ENCODE results near the gene MTHFD2L. TPM values are rescaled to one million over a fixed set of nuclear protein-coding genes. Genes with fewer than 3 reads are reported as not detected.

MTHFD2L gene
- total RNA-seq, 1 donor from 2014 or later, result 15.5 TPM

DNA sequence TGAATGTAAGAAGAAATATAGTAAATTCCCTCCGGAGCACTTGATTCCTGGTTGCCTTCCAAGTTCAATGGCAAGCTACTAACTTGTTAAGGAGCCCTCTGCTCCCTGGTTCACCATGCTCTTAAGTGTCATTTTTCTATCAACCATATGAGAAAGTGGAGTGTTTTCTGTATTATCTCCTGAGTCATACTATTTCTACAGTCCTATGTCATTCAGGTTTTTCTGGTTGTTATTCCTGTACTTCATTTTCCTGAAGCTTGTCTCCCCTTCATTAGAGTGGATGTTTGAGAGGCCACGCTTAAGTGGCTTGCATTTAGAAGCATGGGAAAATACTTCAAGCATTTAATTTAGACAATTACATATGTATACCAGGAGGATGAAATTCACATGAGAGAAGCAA lies 135.6 kb downstream of the MTHFD2L start:
- H3K4me1 ChIP-seq, result no peaks in the 10 kb centered on the region
- H3K27ac ChIP-seq, result no peak overlapping the region
- no peak overlapping the region for H3K4me3 ChIP-seq
- no peaks in the 10 kb centered on the region for H3K36me3 ChIP-seq
- TF ChIP-seq, protein P1, sequence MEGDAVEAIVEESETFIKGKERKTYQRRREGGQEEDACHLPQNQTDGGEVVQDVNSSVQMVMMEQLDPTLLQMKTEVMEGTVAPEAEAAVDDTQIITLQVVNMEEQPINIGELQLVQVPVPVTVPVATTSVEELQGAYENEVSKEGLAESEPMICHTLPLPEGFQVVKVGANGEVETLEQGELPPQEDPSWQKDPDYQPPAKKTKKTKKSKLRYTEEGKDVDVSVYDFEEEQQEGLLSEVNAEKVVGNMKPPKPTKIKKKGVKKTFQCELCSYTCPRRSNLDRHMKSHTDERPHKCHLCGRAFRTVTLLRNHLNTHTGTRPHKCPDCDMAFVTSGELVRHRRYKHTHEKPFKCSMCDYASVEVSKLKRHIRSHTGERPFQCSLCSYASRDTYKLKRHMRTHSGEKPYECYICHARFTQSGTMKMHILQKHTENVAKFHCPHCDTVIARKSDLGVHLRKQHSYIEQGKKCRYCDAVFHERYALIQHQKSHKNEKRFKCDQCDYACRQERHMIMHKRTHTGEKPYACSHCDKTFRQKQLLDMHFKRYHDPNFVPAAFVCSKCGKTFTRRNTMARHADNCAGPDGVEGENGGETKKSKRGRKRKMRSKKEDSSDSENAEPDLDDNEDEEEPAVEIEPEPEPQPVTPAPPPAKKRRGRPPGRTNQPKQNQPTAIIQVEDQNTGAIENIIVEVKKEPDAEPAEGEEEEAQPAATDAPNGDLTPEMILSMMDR (IDR thresholded peaks at IDR 0.05), result no peak
- no peak for TF ChIP-seq POLR2A (IDR thresholded peaks at IDR 0.05)
- no peak for TF ChIP-seq POLR2AphosphoS5 (IDR thresholded peaks at IDR 0.05; ENCODE audit: insufficient read depth in 1 of 2, low read depth in 1 of 2)
- intact Hi-C loops (cut with DNase I), result no loop called here
- DNase-seq (ENCODE audit: extremely low spot score in 2 of 2), result no peak
- H3K9me3 ChIP-seq, result no peaks in the 10 kb centered on the region
- H3K27me3 ChIP-seq, result no peaks in the 10 kb centered on the region

DNA sequence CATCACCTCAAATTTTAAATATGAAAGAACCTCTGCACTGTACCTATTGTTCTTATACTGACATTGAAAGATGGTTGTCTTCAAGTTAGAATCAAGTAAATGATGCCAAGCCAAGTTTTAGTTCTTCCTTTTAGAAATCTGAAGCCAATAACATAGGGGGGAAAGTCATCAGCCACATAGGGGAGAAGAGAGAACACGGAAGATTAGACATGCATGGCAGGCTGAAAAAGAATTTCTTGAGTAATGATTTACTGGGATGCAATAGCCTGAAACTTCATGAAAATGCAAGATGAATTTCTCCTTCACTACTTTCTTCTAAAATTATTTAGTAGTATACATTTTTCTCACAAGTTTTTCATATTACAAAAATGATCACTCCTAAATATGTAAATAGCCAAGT lies 136.8 kb downstream of the MTHFD2L start:
- H3K27me3 ChIP-seq, result no peaks in the 10 kb centered on the region
- no peaks in the 10 kb centered on the region for H3K4me1 ChIP-seq
- no peaks in the 10 kb centered on the region for H3K36me3 ChIP-seq
- DNase-seq (ENCODE audit: extremely low spot score in 2 of 2), result no peak
- intact Hi-C loops (cut with DNase I), result no loop called here
- TF ChIP-seq POLR2A (IDR thresholded peaks at IDR 0.05), result no peak
- no peak for TF ChIP-seq POLR2AphosphoS5 (IDR thresholded peaks at IDR 0.05; ENCODE audit: insufficient read depth in 1 of 2, low read depth in 1 of 2)
- TF ChIP-seq, protein P1 (IDR thresholded peaks at IDR 0.05), result no peak
- H3K4me3 ChIP-seq, result no peak overlapping the region
- H3K9me3 ChIP-seq, result no peaks in the 10 kb centered on the region
- H3K27ac ChIP-seq, result no peak overlapping the region

DNA sequence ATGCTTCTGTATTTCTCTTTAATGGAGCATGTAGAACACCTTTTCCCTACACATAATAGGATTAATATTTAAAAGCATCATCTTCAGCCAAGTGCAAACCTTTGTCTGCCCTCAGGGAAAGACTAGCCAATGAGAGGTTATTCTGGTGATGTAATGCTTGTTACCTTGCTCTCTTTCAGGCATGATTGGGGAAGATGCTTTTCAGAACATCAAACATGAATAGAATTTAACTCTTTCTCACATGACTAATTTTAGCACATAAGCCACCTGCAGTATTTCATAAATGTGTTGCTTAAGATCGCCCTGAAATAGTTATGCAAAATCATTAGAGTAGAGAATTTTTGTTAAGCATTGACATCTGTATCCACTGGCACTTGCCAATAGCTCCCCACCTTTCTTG lies 139.6 kb downstream of the MTHFD2L start:
- Histone ChIP-seq H3K4me3 (no peak overlapping the region), H3K4me1 (no peaks in the 10 kb centered on the region), H3K36me3 (no peaks in the 10 kb centered on the region), H3K9me3 (no peaks in the 10 kb centered on the region), H3K27ac (no peak overlapping the region), H3K27me3 (no peaks in the 10 kb centered on the region)
- DNase-seq (ENCODE audit: extremely low spot score in 2 of 2), result no peak
- intact Hi-C loops (cut with DNase I), result no loop called here
- TF ChIP-seq POLR2A (IDR thresholded peaks at IDR 0.05), result no peak
- no peak for TF ChIP-seq POLR2AphosphoS5 (IDR thresholded peaks at IDR 0.05; ENCODE audit: insufficient read depth in 1 of 2, low read depth in 1 of 2)
- TF ChIP-seq, protein P1 (IDR thresholded peaks at IDR 0.05), result no peak

DNA sequence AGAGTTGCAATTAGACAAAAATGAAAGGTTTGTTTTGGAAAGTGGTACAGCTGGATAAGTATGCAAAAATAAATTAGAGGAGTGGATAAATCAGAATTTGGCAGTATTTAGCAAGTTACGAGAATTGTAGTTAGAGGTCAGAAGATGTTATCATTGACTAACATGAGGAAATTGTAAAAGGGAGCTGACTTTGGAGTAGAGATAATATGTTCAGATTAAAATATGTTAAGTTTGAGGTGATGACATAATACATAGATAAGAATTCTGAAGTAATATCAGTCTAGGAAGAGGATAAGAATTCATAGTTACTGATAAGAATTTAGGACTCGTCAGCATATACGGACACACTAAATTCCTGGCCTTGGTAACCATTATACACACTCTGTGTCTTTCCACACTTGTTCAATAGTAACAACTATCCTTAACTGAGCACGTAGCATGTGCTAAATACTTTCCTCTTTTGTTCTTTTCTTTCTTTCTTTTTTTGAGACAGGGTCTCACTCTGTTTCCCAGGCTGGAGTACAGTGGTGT lies 146.2 kb downstream of the MTHFD2L start:
- DNase-seq (ENCODE audit: extremely low spot score in 2 of 2), result no peak
- Histone ChIP-seq H3K4me1 (no peaks in the 10 kb centered on the region), H3K4me3 (no peak overlapping the region), H3K27ac (no peak overlapping the region), H3K36me3 (no peaks in the 10 kb centered on the region), H3K9me3 (no peaks in the 10 kb centered on the region), H3K27me3 (no peaks in the 10 kb centered on the region)
- intact Hi-C loops (cut with DNase I), result loop anchor here (10.0 kb wide), 1 partner anchor 109 kb away; no protein-coding TSS in a partner anchor
- no peak for TF ChIP-seq POLR2AphosphoS5 (IDR thresholded peaks at IDR 0.05; ENCODE audit: insufficient read depth in 1 of 2, low read depth in 1 of 2)
- TF ChIP-seq, protein P1 (IDR thresholded peaks at IDR 0.05), result no peak
- no peak for TF ChIP-seq POLR2A (IDR thresholded peaks at IDR 0.05)

DNA sequence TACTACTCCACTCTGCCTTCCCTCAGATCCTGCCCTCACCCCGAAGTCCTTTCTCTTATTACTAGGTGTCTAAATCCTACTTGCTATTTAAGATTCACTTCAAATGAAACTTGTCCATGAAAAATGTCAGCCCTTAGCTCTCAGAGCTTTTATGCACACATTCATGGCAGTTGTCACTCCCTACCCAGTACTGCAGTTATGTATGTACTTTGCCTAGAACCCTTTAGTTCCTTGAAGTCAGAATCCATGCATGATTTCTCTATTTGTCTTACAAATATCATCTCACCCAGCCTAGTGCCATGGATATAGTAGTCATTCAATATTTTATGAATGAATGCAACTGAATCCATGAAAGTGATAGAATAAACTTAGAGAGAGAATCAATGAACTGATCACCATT lies 147.1 kb downstream of the MTHFD2L start:
- H3K9me3 ChIP-seq, result no peaks in the 10 kb centered on the region

More for the DNA sequence above, 147.1 kb downstream of the MTHFD2L start:
- H3K4me1 ChIP-seq, result no peaks in the 10 kb centered on the region
- no peaks in the 10 kb centered on the region for H3K27me3 ChIP-seq
- no peak overlapping the region for H3K27ac ChIP-seq
- TF ChIP-seq, protein P1 (IDR thresholded peaks at IDR 0.05), result no peak
- TF ChIP-seq POLR2A (IDR thresholded peaks at IDR 0.05) (no peak), POLR2AphosphoS5 (IDR thresholded peaks at IDR 0.05; ENCODE audit: insufficient read depth in 1 of 2, low read depth in 1 of 2) (no peak)
- H3K4me3 ChIP-seq, result no peak overlapping the region
- intact Hi-C loops (cut with DNase I), result loop anchor here (10.0 kb wide), 1 partner anchor 110 kb away; no protein-coding TSS in a partner anchor
- H3K36me3 ChIP-seq, result no peaks in the 10 kb centered on the region
- no peak for DNase-seq (ENCODE audit: extremely low spot score in 2 of 2)
